Measurements from ENCODE around the gene TMC7. TPM values are rescaled to one million over a fixed set of nuclear protein-coding genes. Genes with fewer than 3 reads are reported as not detected.

TMC7 gene
- total RNA-seq, 1 experiment from 2014 or later: 5.2 TPM

DNA sequence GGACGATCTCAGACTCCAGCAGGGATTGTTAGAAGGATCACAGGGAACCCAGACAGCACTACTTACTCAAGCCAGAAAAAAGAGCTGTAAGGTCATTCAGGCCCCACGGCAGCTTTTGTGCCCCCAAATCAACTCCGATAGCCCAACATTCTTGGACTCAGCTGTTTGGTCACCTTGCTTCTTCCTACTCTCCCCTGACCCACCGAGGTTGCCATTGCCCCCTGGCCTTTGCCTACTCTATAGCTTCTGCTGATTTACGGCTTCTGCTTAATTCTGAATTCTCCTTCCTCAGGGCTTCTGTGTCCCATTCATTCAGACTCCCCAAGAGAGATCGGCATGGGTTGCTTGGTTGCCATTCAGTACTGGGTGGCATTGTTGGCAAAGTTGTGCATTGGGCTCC is 121.4 kb downstream of the TMC7 start:
- intact Hi-C loops (cut with micrococcal nuclease): no loop called here
- ATAC-seq (no peak), DNase-seq (ENCODE audit: low read depth, low spot score) (no peak)
- BruUV-seq (replicated peaks): no TSS peak
- RAD21 ChIA-PET (ENCODE audit: low non-redundant PET in 1 of 2, low total read pairs in 2 of 2, uncharacterized antibody in 2 of 2, unreplicated experiment in 2 of 2): no interaction called here
- Histone ChIP-seq H2AFZ (ENCODE audit: low read depth, low read length, poor library complexity, severe bottlenecking) (no peak overlapping the region), H3K9me3 (ENCODE audit: control insufficient read depth in 1 of 2, insufficient read depth in 1 of 2, low read depth in 1 of 2, low read length in 2 of 2) (no peaks in the 10 kb centered on the region), H3K9ac (ENCODE audit: low read length) (no peak overlapping the region), H3K27me3 (ENCODE audit: insufficient read depth, low read length) (no peaks in the 10 kb centered on the region), H3K4me3 (replicated peaks in 1 of 2; ENCODE audit: low read depth in 1 of 2, low read length in 2 of 2) (no peak overlapping the region), H3K79me2 (ENCODE audit: insufficient read depth, low read length) (no peaks in the 10 kb centered on the region), H3K4me2 (ENCODE audit: low read length) (no peak overlapping the region), H3K36me3 (ENCODE audit: control insufficient read depth in 1 of 2, insufficient read depth in 2 of 2, low read length in 2 of 2) (no peaks in the 10 kb centered on the region), H3K4me1 (ENCODE audit: control insufficient read depth in 1 of 2, insufficient read depth in 2 of 2, low read length in 2 of 2) (peaks cover 20 to 54% of the 10 kb centered on the region in 2 experiments), H4K20me1 (ENCODE audit: insufficient read depth) (no peaks in the 10 kb centered on the region), H3K27ac (ENCODE audit: low read depth, low read length) (no peak overlapping the region), H3K9me2 (ENCODE audit: insufficient read depth) (no peaks in the 10 kb centered on the region)
- CTCF ChIA-PET: interaction anchor here (1.2 kb wide), 1 partner anchor 10 kb away, joined by 4 read pairs; no protein-coding TSS in a partner anchor
- POLR2A ChIA-PET: interaction anchor here (1.4 kb wide), 1 partner anchor 10 kb away, joined by 3 read pairs; no protein-coding TSS in a partner anchor
- TF ChIP-seq, protein P1, sequence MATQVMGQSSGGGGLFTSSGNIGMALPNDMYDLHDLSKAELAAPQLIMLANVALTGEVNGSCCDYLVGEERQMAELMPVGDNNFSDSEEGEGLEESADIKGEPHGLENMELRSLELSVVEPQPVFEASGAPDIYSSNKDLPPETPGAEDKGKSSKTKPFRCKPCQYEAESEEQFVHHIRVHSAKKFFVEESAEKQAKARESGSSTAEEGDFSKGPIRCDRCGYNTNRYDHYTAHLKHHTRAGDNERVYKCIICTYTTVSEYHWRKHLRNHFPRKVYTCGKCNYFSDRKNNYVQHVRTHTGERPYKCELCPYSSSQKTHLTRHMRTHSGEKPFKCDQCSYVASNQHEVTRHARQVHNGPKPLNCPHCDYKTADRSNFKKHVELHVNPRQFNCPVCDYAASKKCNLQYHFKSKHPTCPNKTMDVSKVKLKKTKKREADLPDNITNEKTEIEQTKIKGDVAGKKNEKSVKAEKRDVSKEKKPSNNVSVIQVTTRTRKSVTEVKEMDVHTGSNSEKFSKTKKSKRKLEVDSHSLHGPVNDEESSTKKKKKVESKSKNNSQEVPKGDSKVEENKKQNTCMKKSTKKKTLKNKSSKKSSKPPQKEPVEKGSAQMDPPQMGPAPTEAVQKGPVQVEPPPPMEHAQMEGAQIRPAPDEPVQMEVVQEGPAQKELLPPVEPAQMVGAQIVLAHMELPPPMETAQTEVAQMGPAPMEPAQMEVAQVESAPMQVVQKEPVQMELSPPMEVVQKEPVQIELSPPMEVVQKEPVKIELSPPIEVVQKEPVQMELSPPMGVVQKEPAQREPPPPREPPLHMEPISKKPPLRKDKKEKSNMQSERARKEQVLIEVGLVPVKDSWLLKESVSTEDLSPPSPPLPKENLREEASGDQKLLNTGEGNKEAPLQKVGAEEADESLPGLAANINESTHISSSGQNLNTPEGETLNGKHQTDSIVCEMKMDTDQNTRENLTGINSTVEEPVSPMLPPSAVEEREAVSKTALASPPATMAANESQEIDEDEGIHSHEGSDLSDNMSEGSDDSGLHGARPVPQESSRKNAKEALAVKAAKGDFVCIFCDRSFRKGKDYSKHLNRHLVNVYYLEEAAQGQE (IDR thresholded peaks at IDR 0.05; ENCODE audit: low read depth): no peak
- TF ChIP-seq SIN3A (IDR thresholded peaks at IDR 0.05; ENCODE audit: low read depth): no peak
- no peak for TF ChIP-seq POLR2AphosphoS5 (IDR thresholded peaks at IDR 0.05; ENCODE audit: low read depth, low read length)
- no peak for TF ChIP-seq EZH2phosphoT487 (IDR thresholded peaks at IDR 0.05; ENCODE audit: borderline replicate concordance)
- TF ChIP-seq, protein P2, sequence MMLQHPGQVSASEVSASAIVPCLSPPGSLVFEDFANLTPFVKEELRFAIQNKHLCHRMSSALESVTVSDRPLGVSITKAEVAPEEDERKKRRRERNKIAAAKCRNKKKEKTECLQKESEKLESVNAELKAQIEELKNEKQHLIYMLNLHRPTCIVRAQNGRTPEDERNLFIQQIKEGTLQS (IDR thresholded peaks at IDR 0.05): no peak
- no peak for TF ChIP-seq TCF7L2 (IDR thresholded peaks at IDR 0.05; ENCODE audit: borderline replicate concordance, extremely low read depth, insufficient read depth, insufficient read length)
- TF ChIP-seq POLR2A (IDR thresholded peaks at IDR 0.05; ENCODE audit: borderline replicate concordance, extremely low read depth, insufficient read depth, insufficient read length): no peak
- no peak for TF ChIP-seq YY1 (IDR thresholded peaks at IDR 0.05; ENCODE audit: extremely low read depth, insufficient replicate concordance, low read depth, low read length)
- no peak for TF ChIP-seq FOSL1 (IDR thresholded peaks at IDR 0.05; ENCODE audit: low read depth)
- TF ChIP-seq, protein P3, sequence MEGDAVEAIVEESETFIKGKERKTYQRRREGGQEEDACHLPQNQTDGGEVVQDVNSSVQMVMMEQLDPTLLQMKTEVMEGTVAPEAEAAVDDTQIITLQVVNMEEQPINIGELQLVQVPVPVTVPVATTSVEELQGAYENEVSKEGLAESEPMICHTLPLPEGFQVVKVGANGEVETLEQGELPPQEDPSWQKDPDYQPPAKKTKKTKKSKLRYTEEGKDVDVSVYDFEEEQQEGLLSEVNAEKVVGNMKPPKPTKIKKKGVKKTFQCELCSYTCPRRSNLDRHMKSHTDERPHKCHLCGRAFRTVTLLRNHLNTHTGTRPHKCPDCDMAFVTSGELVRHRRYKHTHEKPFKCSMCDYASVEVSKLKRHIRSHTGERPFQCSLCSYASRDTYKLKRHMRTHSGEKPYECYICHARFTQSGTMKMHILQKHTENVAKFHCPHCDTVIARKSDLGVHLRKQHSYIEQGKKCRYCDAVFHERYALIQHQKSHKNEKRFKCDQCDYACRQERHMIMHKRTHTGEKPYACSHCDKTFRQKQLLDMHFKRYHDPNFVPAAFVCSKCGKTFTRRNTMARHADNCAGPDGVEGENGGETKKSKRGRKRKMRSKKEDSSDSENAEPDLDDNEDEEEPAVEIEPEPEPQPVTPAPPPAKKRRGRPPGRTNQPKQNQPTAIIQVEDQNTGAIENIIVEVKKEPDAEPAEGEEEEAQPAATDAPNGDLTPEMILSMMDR (IDR thresholded peaks at IDR 0.05 in 2 of 3, conservative IDR thresholded peaks at IDR 0.05 in 1 of 3; ENCODE audit: borderline replicate concordance in 1 of 3, insufficient read depth in 1 of 3, low read depth in 2 of 3, low read length in 2 of 3): no peak
- TF ChIP-seq CBX3 (IDR thresholded peaks at IDR 0.05; ENCODE audit: low read depth): no peak
- no peak for TF ChIP-seq ZFX (IDR thresholded peaks at IDR 0.05)
- no peak for TF ChIP-seq RAD21 (IDR thresholded peaks at IDR 0.05; ENCODE audit: low read depth)
- TF ChIP-seq ZNF274 (IDR thresholded peaks at IDR 0.05; ENCODE audit: low read depth, low read length): no peak
- no peak for TF ChIP-seq EGR1 (IDR thresholded peaks at IDR 0.05; ENCODE audit: low read depth)
- TF ChIP-seq, protein P4, sequence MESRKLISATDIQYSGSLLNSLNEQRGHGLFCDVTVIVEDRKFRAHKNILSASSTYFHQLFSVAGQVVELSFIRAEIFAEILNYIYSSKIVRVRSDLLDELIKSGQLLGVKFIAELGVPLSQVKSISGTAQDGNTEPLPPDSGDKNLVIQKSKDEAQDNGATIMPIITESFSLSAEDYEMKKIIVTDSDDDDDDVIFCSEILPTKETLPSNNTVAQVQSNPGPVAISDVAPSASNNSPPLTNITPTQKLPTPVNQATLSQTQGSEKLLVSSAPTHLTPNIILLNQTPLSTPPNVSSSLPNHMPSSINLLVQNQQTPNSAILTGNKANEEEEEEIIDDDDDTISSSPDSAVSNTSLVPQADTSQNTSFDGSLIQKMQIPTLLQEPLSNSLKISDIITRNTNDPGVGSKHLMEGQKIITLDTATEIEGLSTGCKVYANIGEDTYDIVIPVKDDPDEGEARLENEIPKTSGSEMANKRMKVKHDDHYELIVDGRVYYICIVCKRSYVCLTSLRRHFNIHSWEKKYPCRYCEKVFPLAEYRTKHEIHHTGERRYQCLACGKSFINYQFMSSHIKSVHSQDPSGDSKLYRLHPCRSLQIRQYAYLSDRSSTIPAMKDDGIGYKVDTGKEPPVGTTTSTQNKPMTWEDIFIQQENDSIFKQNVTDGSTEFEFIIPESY (IDR thresholded peaks at IDR 0.05; ENCODE audit: extremely low read depth, insufficient replicate concordance, low read length): no peak
